AG08396 (cell line): Measurements from ENCODE around the gene GPR85.
"Not testable (repeated sequence)": the region's sequence is repeated elsewhere in the genome, so short reads cannot be mapped to it uniquely, and the experiment has no call there.

ENCODE experiments used
- DNase-seq: peaks from one replicate; pipeline ENCODE4 v3.0.0; 2012; ENCODE audit warnings: low spot score, mixed read lengths

GPR85 gene

GRCh38 chr7:113084496-113085172 lies 2.0 kb downstream of the GPR85 start:
- DNase-seq = no peak

- no peak for DNase-seq
Measured at GRCh38 chr7:113083816-113084495, 2.7 kb downstream of the GPR85 start.

GRCh38 chr7:113083132-113083815 lies 3.4 kb downstream of the GPR85 start:
- no peak for DNase-seq

- DNase-seq = no peak
Measured at GRCh38 chr7:113078331-113078730, 8.3 kb downstream of the GPR85 start.

- DNase-seq = no peak
Measured at GRCh38 chr7:113076703-113077102, 9.9 kb downstream of the GPR85 start.

- peak; percentile 8 for DNase-seq
Measured at GRCh38 chr7:113071465-113071864, 15.2 kb downstream of the GPR85 start.

GRCh38 chr7:113062499-113062898 lies 24.1 kb downstream of the GPR85 start:
- no peak for DNase-seq

GRCh38 chr7:113060100-113060499 lies 26.5 kb downstream of the GPR85 start:
- no peak for DNase-seq

GRCh38 chr7:113054938-113055337 lies 31.7 kb downstream of the GPR85 start:
- DNase-seq = no peak

- DNase-seq = not testable (repeated sequence)
Measured at GRCh38 chr7:113054272-113054671, 32.4 kb downstream of the GPR85 start.

- DNase-seq = not testable (repeated sequence)
Measured at GRCh38 chr7:113049221-113049620, 37.4 kb downstream of the GPR85 start.

GRCh38 chr7:113046453-113046852 lies 40.2 kb downstream of the GPR85 start:
- DNase-seq = no peak

GRCh38 chr7:113045379-113045778 lies 41.2 kb downstream of the GPR85 start:
- no peak for DNase-seq

- DNase-seq = no peak
Measured at GRCh38 chr7:113044394-113044793, 42.2 kb downstream of the GPR85 start.

- no peak for DNase-seq
Measured at GRCh38 chr7:113040849-113041248, 45.8 kb downstream of the GPR85 start.

GRCh38 chr7:113033959-113034358 lies 52.7 kb downstream of the GPR85 start:
- DNase-seq = no peak
